NCI-H2227 (cell line): Measurements from ENCODE around the gene CETP.

Experiments used
- DNase-seq: peaks from one replicate; lab custom pipeline; 2025; ENCODE audit not compliant: unreplicated experiment; lab: John Stamatoyannopoulos, UW

The CETP gene

GRCh38 chr16:56961851-56962281 lies at the start of gene CETP:
TSS of gene CETP (plus strand) at chr16:56961950. CDS start at chr16:56961980, 30 bp downstream.
- DNase-seq: no peak

DNA sequence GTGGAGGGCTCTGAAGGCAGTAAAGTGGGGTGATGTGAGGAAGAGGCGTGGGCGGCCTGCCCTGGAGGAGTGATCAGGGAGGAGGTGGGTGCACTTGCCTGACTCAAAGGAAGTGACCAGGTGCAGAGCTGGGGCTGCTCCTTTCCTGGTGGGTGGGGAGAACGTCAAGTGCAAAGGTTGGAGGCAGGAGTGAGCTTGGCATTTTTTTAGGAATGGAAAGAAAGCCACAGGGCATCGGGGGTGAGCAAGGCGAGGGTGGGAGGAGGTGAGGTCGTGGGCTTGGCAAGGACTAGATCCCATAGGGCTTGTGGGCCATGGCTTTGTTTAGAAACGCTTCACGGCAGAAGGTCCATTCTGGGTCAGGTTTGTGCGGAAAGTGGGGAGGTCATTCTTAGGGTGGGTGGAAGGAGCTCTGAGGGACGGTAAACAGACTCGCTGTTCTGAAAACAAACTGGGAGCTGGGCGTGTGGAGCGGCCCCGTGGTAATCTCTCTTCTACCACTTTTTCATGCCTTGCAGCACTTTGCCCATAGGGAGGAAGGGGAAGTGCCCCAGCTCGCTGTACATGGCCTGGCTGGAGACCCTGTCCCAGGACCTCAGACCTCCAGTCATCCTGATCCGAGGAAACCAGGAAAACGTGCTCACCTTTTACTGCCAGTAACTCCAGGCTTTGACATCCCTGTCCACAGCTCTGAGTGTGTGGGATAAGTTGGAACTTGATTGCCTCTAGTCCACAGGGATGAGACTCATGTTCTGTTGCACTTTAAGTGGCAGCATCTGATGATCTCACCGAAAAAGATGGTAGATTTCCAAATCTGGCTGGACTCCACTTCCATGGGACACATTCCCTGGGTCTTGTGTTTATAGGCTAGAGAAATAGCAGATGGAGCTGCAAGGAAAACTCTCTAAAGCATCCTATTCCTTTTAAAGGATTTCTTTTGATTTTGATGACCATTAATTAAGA lies 48.7 kb upstream of the CETP start:
- DNase-seq: no peak

DNA sequence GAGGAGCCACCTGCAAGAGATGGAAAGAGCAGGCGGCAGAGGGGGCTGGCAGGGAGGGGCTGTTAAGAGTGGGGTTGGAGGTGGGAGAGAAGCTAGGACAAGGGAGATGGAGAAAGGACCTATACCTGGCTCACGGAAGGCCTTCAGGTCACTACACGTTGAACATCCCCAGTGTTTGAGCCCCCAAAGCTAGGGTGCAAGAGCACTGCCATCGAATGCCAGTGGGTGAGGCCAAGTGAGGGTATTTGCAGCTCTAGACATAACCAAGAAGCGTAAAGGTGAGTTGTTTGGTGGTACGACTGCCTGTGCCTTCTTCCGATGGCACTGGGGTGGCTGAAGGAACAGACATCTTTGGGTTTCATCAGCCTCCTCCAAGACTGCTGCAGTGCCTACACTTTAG lies 46.9 kb upstream of the CETP start:
- no peak for DNase-seq

DNA sequence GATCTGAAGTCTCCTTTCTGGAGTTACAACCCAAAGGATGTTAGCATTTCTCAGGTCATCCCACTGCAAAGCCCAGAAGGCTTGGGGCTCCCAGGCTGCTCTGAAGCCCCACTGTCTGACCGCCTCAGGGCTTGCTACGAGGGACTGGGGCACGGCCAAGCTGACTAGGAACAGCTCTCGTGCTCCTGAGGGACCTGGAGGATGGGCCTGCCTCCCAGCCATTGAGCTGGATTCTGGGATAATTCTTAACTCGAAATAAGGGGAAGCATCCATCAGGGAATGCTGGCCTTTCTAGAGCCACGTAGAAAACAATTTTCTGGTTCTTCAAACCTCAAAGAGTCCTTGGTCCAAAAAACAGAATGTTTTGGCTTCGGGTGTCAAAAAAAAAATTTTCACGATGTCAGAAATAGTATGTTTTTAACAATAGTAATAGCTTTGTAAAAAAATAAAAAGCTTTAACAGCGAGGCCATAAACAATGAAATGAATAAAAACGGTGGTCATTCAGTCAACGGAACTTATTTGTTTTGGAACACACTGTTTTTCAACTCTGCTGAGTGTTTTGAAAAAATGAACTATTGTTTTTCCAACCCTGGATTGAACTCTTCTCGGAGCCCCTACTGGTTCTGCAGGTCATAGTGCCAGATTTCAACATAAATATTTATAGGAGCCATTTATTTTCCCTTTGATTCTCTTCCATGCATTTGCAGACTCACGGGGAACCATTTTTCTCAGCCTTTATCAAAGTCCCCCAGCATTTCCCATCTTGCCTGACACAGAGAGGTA lies 46.2 kb upstream of the CETP start:
- DNase-seq: no peak

DNA sequence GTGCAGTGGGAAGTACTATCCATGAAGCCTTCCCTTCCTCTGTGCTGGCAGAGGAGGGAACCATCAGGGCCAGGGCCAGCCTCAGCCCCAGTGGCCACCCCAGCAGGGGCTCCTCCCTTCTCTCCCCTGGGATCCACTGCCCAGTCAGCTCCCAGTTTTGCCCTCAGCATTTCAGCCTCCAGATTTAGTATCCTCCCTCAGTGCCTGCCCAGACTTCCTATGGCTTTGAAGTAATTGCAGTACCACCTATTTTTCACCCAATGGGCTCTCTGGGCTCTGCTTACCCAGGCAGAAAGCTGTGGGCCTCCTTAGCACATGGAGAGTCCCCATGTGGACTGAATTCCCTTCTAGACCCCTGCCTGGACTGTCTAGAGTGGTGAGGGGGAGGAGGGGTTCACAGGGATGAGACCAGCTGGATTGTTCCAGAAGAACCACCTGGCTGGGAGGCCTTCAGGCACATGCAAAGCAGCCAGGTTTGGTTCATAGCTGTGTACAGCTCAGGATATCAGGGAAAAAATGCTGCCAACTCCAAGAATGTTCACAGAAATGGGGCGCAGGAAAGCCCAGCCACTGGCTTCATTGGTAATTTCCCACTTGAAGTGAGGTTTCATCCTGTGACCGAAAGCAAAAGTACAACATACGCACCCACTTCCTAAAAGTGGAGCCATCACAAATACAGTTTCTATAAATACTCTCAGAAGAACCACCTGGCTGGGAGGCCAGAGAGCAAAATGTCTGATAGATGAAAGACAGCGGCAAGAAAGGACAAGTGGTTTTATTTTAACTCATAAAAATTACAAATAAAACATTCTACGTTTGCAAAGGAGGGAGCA lies 45.0 kb upstream of the CETP start:
- DNase-seq: no peak

DNA sequence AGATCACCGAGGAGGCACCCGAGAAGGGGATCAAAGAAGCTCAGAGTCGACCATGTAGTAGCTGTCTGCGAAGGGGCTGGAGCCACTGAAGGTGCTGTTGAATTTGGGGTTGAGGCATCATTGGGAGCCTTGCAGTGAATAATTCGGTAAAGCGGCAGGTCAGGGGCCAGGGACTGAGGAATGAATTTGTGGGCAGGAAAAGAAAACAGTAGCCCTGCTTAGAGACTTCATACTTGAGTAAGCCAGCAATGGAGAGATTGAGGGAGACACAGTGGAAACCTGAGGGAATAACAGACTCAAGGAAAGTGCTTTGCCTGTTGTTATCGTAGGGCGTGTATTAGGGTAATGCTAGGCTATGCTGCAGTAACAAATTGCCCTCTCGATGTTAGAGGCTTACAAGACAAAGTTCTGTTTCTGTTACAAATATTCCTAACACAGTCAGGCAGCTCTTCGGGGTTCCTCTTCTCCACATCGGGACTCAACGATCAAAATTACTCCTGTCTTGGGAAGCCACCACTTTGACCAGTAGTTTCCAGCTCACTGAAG lies 43.2 kb upstream of the CETP start:
- no peak for DNase-seq

- DNase-seq: no peak
These were observed 42.5 kb upstream of the CETP start for GRCh38 chr16:56919099-56919800.

DNA sequence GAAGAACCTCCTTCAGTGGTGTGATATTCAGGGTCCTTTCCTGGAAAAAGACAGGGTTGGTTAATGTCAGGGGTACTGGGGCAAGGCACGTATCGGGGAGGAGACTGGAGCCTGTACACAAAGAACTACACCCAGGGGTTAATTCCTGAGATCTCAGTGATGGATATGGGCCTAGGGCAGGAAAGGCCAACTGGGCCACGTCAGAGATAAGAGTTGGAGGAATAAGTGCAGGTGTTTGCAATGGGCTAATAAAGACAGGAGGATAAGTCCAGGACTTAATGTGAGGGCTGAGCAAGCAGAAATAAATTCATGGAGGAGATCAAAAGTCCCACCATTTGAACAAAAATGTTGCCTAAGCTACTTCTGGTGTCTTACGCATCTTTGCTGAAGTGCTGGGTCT lies 40.2 kb upstream of the CETP start:
- DNase-seq: no peak

DNA sequence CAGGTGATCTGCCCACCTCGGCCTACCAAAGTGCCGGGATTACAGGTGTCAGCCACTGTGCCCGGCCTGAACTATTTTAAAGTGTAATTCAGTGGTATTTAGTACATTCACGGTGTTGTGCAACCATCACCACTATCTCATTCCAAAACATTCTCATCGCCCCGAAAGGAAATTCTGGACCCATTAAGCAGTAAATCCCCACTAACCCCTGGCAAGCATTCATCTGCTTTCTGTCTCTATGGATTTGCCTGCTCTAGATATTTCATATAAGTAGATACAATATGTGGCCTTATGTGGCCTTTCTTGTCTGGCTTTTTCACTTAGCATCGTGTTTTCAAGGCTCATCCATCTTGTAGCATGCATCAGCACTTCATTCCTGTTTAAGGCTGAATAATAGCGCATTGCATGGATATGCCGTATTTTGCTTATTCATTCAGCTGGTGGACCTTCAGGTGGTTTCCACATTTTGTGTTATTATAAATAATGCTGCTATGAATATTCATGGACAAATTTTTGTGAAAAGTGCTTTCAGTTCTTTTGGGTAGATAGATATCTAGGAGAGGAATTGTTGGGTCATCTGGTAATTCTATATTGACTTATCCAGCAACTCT lies 38.2 kb upstream of the CETP start:
- DNase-seq: no peak

GRCh38 chr16:56927471-56927870 lies 34.3 kb upstream of the CETP start:
- DNase-seq: no peak

DNA sequence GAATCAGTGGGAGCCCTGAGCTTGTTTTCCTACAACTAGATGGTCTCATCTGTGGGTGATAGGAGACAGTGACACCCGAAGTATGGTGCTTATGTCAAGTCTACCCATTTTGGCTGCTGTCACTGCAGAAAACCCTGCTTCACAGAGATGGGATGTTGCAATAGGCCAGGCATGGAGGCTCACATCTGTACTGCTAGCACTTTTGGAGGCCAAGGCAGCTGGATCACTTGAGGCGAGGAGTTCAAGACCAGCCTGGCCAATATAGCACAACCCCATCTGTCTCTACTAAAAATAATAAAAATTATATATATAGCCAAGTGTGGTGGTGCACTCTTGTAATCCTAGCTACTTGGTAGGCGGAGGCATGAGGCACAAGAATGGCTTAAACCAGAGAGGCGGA lies 32.1 kb upstream of the CETP start:
- DNase-seq: no peak

GRCh38 chr16:56930486-56931270 lies 31.1 kb upstream of the CETP start:
- peak; percentile 46 for DNase-seq

- peak; percentile 46 for DNase-seq
These were observed 30.4 kb upstream of the CETP start for GRCh38 chr16:56931271-56931891.

GRCh38 chr16:56931892-56932720 lies 29.6 kb upstream of the CETP start, which contains the start of gene HERPUD1:
TSS of gene HERPUD1 (plus strand) at chr16:56932142. CDS start at chr16:56932245, 103 bp downstream.
- peak; percentile 96 for DNase-seq

- DNase-seq: peak; percentile 43
These were observed 28.8 kb upstream of the CETP start for GRCh38 chr16:56932721-56933619.

DNA sequence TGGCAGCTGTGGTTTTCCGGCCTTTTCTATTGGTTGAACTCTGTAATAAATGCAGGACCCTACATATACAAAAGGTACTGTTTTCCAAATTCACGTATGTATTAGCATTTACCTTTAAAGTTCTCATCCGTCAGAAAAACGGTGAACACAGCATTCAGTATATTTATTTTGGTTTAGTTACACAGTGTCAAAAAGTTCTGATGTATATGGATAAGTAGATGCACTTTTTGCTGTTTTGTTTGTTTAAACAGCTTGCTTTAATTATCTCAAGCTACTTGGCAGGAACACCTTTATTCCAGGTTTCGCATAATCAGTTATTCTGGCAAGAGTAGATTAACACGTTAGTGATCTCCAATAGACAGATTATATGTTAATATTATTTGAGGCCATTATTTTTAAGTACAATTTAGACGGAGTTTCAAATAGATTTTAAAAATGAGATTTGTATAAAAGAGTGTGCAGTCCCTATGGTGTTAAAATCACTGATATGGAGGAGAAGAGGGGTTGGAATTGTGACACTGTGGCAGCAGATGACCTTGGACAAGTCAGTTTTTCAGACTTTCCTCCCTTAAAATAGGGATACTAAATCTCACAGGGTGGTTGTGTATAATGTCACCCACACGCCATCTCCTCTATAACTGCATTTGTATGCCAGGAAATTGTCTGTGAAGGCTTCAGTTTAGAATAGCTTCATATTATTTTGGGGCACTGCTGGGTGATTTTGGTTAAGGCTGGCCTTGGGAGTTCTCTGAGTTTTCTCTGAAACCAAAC lies 27.7 kb upstream of the CETP start:
- DNase-seq: no peak
